Neural progenitor cell (in vitro differentiated cells): Measurements from ENCODE around the gene FRAS1. TPM values are rescaled to one million over a fixed set of nuclear protein-coding genes. Genes with fewer than 3 reads are reported as not detected.

Experiments
- DNase-seq: peaks from one replicate; pipeline ENCODE4 v3.0.0-alpha.2; 2016; ENCODE audit warnings: low spot score
- H2AFZ ChIP-seq: fragments of 200-600 bp; sonication (generic); replicated peaks from 2 replicates; pipeline ENCODE4 v1.6.1; 2016; ENCODE audit warnings: antibody characterized with exemption
- H3F3A ChIP-seq: fragments of 200-600 bp; sonication (generic); 2 replicates; pipeline ENCODE4 v1.6.1; 2016; ENCODE audit warnings: antibody characterized with exemption, low read depth
- H3K27ac ChIP-seq: fragments of 200-600 bp; sonication (generic); 2 replicates; pipeline ENCODE4 v1.5.1; 2016; ENCODE audit warnings: mild to moderate bottlenecking
- H3K27me3 ChIP-seq: fragments of 200-600 bp; sonication (generic); 2 replicates; pipeline ENCODE4 v1.6.1; 2016; ENCODE audit warnings: mild to moderate bottlenecking, moderate library complexity
- H3K36me3 ChIP-seq: fragments of 200-600 bp; sonication (generic); 2 replicates; pipeline ENCODE4 v1.5.1; 2016
- H3K4me1 ChIP-seq: fragments of 200-600 bp; sonication (generic); 2 replicates; pipeline ENCODE4 v1.6.1; 2016; ENCODE audit warnings: mixed run types
- H3K4me2 ChIP-seq: fragments of 200-600 bp; sonication (generic); 2 replicates; pipeline ENCODE4 v1.6.1; 2016
- H3K4me3 ChIP-seq: fragments of 200-600 bp; sonication (generic); 2 replicates; pipeline ENCODE4 v1.5.1; 2016
- H3K79me2 ChIP-seq: fragments of 200-600 bp; sonication (generic); 2 replicates; pipeline ENCODE4 v1.6.1; 2016; ENCODE audit warnings: low read depth
- H3K9ac ChIP-seq: fragments of 200-600 bp; sonication (generic); 2 replicates; pipeline ENCODE4 v1.6.1; 2016
- H3K9me3 ChIP-seq: fragments of 200-600 bp; sonication (generic); 2 replicates; pipeline ENCODE4 v1.5.1; 2016; ENCODE audit warnings: low read depth
- H4K20me1 ChIP-seq: fragments of 200-600 bp; sonication (generic); 2 replicates; pipeline ENCODE4 v1.6.1; 2016; ENCODE audit warnings: low read depth
- H3K27ac Mint-ChIP-seq: 3 replicates; pipeline ENCODE4 v1.8.0; 2021; ENCODE audit warnings: mixed read lengths
- H3K27me3 Mint-ChIP-seq: 2 replicates; pipeline ENCODE4 v1.8.0; 2022; ENCODE audit warnings: low read depth, mild to moderate bottlenecking, inconsistent platforms, moderate library complexity, mixed read lengths; ENCODE audit not compliant: insufficient read depth
- H3K36me3 Mint-ChIP-seq: 3 replicates; pipeline ENCODE4 v1.8.0; 2021; ENCODE audit warnings: mixed read lengths
- H3K4me1 Mint-ChIP-seq: 3 replicates; pipeline ENCODE4 v1.8.0; 2021; ENCODE audit warnings: mixed read lengths
- H3K4me3 Mint-ChIP-seq: 3 replicates; pipeline ENCODE4 v1.8.0; 2021; ENCODE audit warnings: mild to moderate bottlenecking, moderate library complexity, mixed read lengths
- H3K9me3 Mint-ChIP-seq: 3 replicates; pipeline ENCODE4 v1.8.0; 2020; ENCODE audit warnings: mixed read lengths
- EZH2 ChIP-seq: fragments of 200-600 bp; sonication (generic); IDR thresholded peaks from 2 replicates; pipeline ENCODE4 v1.6.1; 2017; ENCODE audit warnings: antibody characterized with exemption, mild to moderate bottlenecking, moderate library complexity
- EZH2phosphoT487 ChIP-seq: fragments of 200-600 bp; sonication (generic); IDR thresholded peaks from 2 replicates; pipeline ENCODE4 v1.6.1; 2017; ENCODE audit warnings: antibody characterized with exemption
- total RNA-seq: library from RNA; depleted of rRNA; stranded (reverse); fragments of >200 nt; gene quantifications from 2 replicates; pipeline ENCODE4 v1.2.3, GENCODE V29; 2015; ENCODE audit warnings: low replicate concordance
- TF ChIP-seq, protein P1 (sequence below): fragments of 200-600 bp; sonication (generic); IDR thresholded peaks from 2 replicates; pipeline ENCODE4 v1.5.1; 2017; ENCODE audit warnings: antibody characterized with exemption, mild to moderate bottlenecking

FRAS1 gene
- total RNA-seq, 1 donor from 2014 or later: 21.3 TPM

DNA sequence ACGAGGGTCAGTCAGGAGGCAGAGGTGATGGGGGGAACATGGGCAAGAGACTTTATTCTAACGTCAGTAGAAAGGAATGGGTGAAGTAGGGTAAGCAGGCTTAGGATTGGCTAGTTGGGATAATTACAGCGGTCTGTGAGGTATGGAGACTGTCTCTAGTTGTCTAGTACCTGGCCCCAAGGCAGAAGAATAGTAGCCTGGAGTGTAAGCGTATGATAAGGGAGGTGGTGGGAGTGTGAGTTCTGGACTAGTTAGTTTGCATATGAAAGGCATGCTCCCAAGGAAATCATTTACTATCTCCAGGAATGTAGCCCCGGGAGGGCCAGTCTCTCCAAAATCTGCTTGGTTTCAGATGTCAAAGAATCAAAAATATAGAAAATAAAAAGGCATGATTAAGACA lies 274.8 kb downstream of the FRAS1 start:
- Mint-ChIP-seq H3K4me1 (peaks cover 41% of the 10 kb centered on the region), H3K4me3 (no peak overlapping the region), H3K36me3 (peaks cover 13% of the 10 kb centered on the region), H3K27me3 (no peaks in the 10 kb centered on the region), H3K9me3 (peaks cover 2% of the 10 kb centered on the region), H3K27ac (peak overlapping the region; percentile 12)
- no peak overlapping the region for H3K9ac ChIP-seq
- no peaks in the 10 kb centered on the region for H3F3A ChIP-seq
- H3K27ac ChIP-seq: no peak overlapping the region
- no peaks in the 10 kb centered on the region for H3K79me2 ChIP-seq
- H3K4me2 ChIP-seq: no peak overlapping the region
- H2AFZ ChIP-seq: no peak overlapping the region
- peaks cover 10% of the 10 kb centered on the region for H3K4me1 ChIP-seq
- DNase-seq: no peak
- no peak overlapping the region for H3K4me3 ChIP-seq
- no peaks in the 10 kb centered on the region for H3K36me3 ChIP-seq
- no peaks in the 10 kb centered on the region for H3K9me3 ChIP-seq
- no peaks in the 10 kb centered on the region for H4K20me1 ChIP-seq
- no peak for TF ChIP-seq EZH2
- no peak for TF ChIP-seq EZH2phosphoT487
- no peaks in the 10 kb centered on the region for H3K27me3 ChIP-seq

DNA sequence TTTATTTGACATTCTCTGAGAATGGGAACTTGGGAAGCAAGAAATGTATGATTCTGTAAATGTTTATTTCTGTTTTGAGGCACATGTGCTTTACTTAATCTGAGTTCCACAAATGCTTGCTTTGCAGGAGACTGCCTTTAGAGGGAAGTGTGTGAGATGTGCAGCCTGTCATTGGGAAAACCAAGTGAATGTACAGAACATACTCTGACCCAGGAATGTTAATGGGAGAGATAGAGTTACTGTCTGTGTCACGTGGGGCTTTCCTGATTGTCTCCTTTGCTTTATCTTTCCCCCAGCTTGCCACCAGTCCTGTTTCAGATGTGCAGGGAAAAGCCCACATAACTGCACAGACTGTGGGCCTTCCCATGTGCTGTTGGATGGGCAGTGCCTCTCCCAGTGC lies 275.9 kb downstream of the FRAS1 start:
- Histone ChIP-seq H2AFZ (no peak overlapping the region), H3K27me3 (no peaks in the 10 kb centered on the region), H3K36me3 (no peaks in the 10 kb centered on the region), H3K27ac (no peak overlapping the region), H3K4me3 (no peak overlapping the region), H3F3A (no peaks in the 10 kb centered on the region), H3K4me2 (no peak overlapping the region), H3K4me1 (peaks cover 10% of the 10 kb centered on the region), H4K20me1 (no peaks in the 10 kb centered on the region), H3K9ac (no peak overlapping the region), H3K79me2 (no peaks in the 10 kb centered on the region), H3K9me3 (no peaks in the 10 kb centered on the region)
- Mint-ChIP-seq H3K36me3 (peaks cover 15% of the 10 kb centered on the region), H3K27ac (no peak overlapping the region), H3K4me3 (no peak overlapping the region), H3K9me3 (peaks cover 2% of the 10 kb centered on the region), H3K27me3 (no peaks in the 10 kb centered on the region), H3K4me1 (peaks cover 45% of the 10 kb centered on the region)
- DNase-seq: no peak
- TF ChIP-seq EZH2: no peak
- TF ChIP-seq, protein P1, sequence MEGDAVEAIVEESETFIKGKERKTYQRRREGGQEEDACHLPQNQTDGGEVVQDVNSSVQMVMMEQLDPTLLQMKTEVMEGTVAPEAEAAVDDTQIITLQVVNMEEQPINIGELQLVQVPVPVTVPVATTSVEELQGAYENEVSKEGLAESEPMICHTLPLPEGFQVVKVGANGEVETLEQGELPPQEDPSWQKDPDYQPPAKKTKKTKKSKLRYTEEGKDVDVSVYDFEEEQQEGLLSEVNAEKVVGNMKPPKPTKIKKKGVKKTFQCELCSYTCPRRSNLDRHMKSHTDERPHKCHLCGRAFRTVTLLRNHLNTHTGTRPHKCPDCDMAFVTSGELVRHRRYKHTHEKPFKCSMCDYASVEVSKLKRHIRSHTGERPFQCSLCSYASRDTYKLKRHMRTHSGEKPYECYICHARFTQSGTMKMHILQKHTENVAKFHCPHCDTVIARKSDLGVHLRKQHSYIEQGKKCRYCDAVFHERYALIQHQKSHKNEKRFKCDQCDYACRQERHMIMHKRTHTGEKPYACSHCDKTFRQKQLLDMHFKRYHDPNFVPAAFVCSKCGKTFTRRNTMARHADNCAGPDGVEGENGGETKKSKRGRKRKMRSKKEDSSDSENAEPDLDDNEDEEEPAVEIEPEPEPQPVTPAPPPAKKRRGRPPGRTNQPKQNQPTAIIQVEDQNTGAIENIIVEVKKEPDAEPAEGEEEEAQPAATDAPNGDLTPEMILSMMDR: no peak
- TF ChIP-seq EZH2phosphoT487: no peak

DNA sequence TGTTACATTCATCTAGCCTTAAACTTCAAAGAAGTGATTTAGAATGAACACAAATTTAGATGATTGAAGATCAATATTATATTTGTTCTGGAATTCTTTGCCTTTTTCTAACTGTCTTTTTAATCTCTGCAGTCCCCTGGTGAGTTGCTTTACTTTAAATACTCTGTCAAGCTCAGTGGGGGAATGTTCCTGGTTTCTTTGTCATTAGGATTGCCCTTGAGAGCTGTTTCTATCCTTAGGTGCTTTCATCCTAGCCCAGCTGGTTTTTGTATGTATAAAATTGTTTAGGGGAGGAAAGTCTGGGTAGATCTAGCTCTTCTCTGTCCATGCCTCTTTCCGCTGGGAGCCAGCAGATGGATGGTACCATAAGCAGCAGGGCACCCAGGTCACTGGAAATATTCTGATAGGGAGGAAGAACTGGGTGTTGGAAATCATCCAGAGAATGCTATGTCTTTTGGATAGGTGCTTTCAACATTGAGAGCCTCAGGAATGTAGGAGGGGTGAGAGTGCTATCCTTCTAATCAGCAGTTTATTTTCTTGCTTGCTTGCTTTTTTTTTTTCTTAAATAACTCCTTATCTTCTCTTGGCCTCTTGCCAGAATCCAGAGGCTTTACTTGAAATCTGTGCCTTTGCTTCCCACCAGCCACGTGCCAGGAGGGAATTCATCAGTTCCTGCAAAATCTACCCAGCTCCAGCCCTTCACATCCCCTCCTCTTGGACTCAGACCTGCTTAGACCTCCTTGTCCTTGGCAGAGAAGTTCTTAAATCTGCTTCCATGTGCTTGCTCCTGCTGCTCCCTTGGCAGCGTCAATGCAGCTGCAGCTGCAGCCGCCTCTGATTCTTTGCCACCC lies 279.2 kb downstream of the FRAS1 start:
- H3K4me1 Mint-ChIP-seq: peaks cover 40% of the 10 kb centered on the region
- no peak for DNase-seq
- no peak for TF ChIP-seq EZH2phosphoT487
- TF ChIP-seq, protein P1: no peak
- TF ChIP-seq EZH2: no peak

More for the DNA sequence above, 279.2 kb downstream of the FRAS1 start:
- Histone ChIP-seq H3K9me3 (no peaks in the 10 kb centered on the region), H3K27ac (no peak overlapping the region), H3K36me3 (no peaks in the 10 kb centered on the region), H2AFZ (no peak overlapping the region), H3K27me3 (no peaks in the 10 kb centered on the region), H3K9ac (no peak overlapping the region), H3K4me2 (no peak overlapping the region), H4K20me1 (no peaks in the 10 kb centered on the region), H3K4me1 (peaks cover 10% of the 10 kb centered on the region), H3K79me2 (no peaks in the 10 kb centered on the region), H3K4me3 (no peak overlapping the region), H3F3A (no peaks in the 10 kb centered on the region)
- peaks cover 20% of the 10 kb centered on the region for H3K36me3 Mint-ChIP-seq
- peak overlapping the region; percentile 20 for H3K27ac Mint-ChIP-seq
- H3K27me3 Mint-ChIP-seq: peaks cover 2% of the 10 kb centered on the region
- H3K4me3 Mint-ChIP-seq: no peak overlapping the region
- no peaks in the 10 kb centered on the region for H3K9me3 Mint-ChIP-seq
